Esophagus squamous epithelium (tissue), 5 donors: ENCODE measurements around the gene DLX3. TPM values are rescaled to one million over a fixed set of nuclear protein-coding genes. Genes with fewer than 3 reads are reported as not detected.

Source experiments
- DNase-seq: peaks from one replicate; lab custom pipeline; 2025; lab: John Stamatoyannopoulos, UW
- H3K27ac ChIP-seq, 4 donors: fragments of 200-600 bp; sonication (generic); one replicate each; pipeline ENCODE4 v1.5.1; 2016 to 2019; ENCODE audit warnings: mild to moderate bottlenecking in 1 of 4
- H3K27me3 ChIP-seq, 4 donors: fragments of 200-600 bp; sonication (generic); 1 replicate in 3 of 4; 2 replicates in 1 of 4; pipeline versions ENCODE4 v1.5.1 to v1.6.0; 2017 to 2021; ENCODE audit warnings: antibody characterized with exemption in 1 of 4
- H3K36me3 ChIP-seq, 3 donors: fragments of 200-600 bp; sonication (generic); one replicate each; pipeline ENCODE4 v1.5.1; 2016 to 2019
- H3K4me1 ChIP-seq, 3 donors: fragments of 200-600 bp; sonication (generic); one replicate each; pipeline ENCODE4 v1.5.1; 2017 to 2019
- H3K4me3 ChIP-seq, 4 donors: fragments of 200-600 bp; sonication (generic); 1 replicate in 3 of 4; 2 replicates in 1 of 4; pipeline ENCODE4 v1.5.1; 2016 to 2019; ENCODE audit warnings: mild to moderate bottlenecking in 2 of 4, moderate library complexity in 1 of 4
- H3K9me3 ChIP-seq, 3 donors: fragments of 200-600 bp; sonication (generic); one replicate each; pipeline ENCODE4 v1.5.1; 2016 to 2019
- CTCF ChIP-seq, 6 experiments: fragments of 450-650 bp in 4 of 6; fragments of 200-600 bp in 2 of 6; sonication (generic) in 2 of 6; IDR thresholded peaks; one replicate each; pipeline ENCODE4 v1.5.1; 2016 to 2019; ENCODE audit warnings: antibody characterized with exemption in 6 of 6, mild to moderate bottlenecking in 4 of 6, moderate library complexity in 4 of 6
- POLR2A ChIP-seq, 4 donors: fragments of 450-650 bp; IDR thresholded peaks; one replicate each; pipeline ENCODE4 v1.6.1; 2017; ENCODE audit warnings: antibody characterized with exemption in 4 of 4, mild to moderate bottlenecking in 4 of 4, moderate library complexity in 3 of 4
- WGBS, 2 donors: methylation state at CpG; one replicate each; pipeline ENCODE4 v1.1.5; 2018; 5-methylcytosine and 5-hydroxymethylcytosine counted together
- intact Hi-C: fragments of 100-400 bp; cut with DNase I; formaldehyde crosslinking; loops from one replicate; pipeline ENCODE4 v1.15.0; 2022
- small RNA-seq, 4 donors: library from RNA; depleted of rRNA; stranded (forward); fragments of <200 nt; gene quantifications; one replicate each; pipeline ENCODE3, GENCODE V24; 2016
- total RNA-seq, 4 donors: library from RNA; depleted of rRNA; stranded (reverse); fragments of >200 nt; gene quantifications; one replicate each; pipeline ENCODE4 v1.1.0, GENCODE V29; 2016
- donor health status: DM: yes; HTN: yes; CAD: no.

Gene DLX3
- total RNA-seq, 4 donors from 2014 or later, result 0.76 to 2.0 (median 1.4) TPM

- 73 to 78% methylated on average over 5 of the region's 5 CpGs for WGBS, 2 donors
- H3K27me3 ChIP-seq, result peaks cover 0 to 93% (median 0%) of the 10 kb centered on the region in 4 donors
- TF ChIP-seq CTCF (IDR thresholded peaks at IDR 0.05) (no peak), POLR2A (IDR thresholded peaks at IDR 0.05) (no peak)
- intact Hi-C loops, result no loop called here
- H3K27ac ChIP-seq, result no peak overlapping the region
- H3K9me3 ChIP-seq, result no peaks in the 10 kb centered on the region
- H3K36me3 ChIP-seq, result no peaks in the 10 kb centered on the region
- no peak for DNase-seq
- no peak overlapping the region for H3K4me3 ChIP-seq
- H3K4me1 ChIP-seq, result no peaks in the 10 kb centered on the region
Observed at GRCh38 chr17:49942947-49943346, 52.1 kb downstream of the DLX3 start.

DNA sequence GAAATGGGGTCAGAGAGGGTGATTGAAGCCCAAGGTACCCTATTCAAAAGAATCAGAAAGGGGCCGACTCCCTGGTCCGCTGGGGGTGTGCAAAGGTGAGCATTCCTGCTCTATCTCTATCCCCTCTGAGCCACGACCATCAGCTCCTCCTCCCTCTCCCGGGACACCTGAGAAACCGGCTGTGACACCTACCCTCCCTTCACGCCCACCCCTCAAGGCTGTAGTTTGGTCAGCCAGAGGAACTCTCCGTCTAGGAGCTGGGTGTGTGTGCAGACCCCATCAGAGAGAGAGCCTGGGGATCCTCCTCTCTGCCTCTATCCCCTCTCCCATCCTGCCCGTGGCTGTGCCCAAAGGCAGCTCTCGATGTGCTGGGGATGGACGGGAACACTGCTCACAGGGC, 53.6 kb downstream of the DLX3 start:
- Histone ChIP-seq H3K4me3 (no peak overlapping the region), H3K36me3 (no peaks in the 10 kb centered on the region), H3K27me3 (peaks cover 0 to 80% (median 0%) of the 10 kb centered on the region in 4 donors), H3K4me1 (no peaks in the 10 kb centered on the region), H3K9me3 (no peaks in the 10 kb centered on the region), H3K27ac (no peak overlapping the region)
- no peak for DNase-seq
- intact Hi-C loops, result no loop called here
- WGBS, 2 donors, result 60 to 61% methylated on average over 4 to 5 of the region's 10 CpGs
- TF ChIP-seq POLR2A (IDR thresholded peaks at IDR 0.05), result no peak
- no peak for TF ChIP-seq CTCF (IDR thresholded peaks at IDR 0.05)

Small RNA genes lying within 50 kb of the gene (small RNA-seq; reads per million reads assigned to genes)
- gene RNU6-1313P, result 0 reads per million in 4 donors

Other genes with a start within 250 kb of the DLX3 start
- 1 to 10 TPM; 5.6 to 7.5 (median 6.5) TPM for gene FAM117A, start 231.1 kb downstream of the DLX3 start, total RNA-seq
- 10 to 100 TPM; 22.6 to 32.6 (median 26.6) TPM for gene KAT7, start 206.5 kb downstream of the DLX3 start, total RNA-seq
- gene TAC4, start 147.2 kb downstream of the DLX3 start, total RNA-seq, result not detected
- gene DLX4, start 26.0 kb downstream of the DLX3 start, total RNA-seq, result under 1 TPM in 2 of 4 donors, not detected in 2; 0.13 to 0.67 TPM
- 10 to 100 TPM; 44.4 to 86.3 (median 77.0) TPM for gene ITGA3, start 60.9 kb upstream of the DLX3 start, total RNA-seq
- gene PDK2, start 100.1 kb upstream of the DLX3 start, total RNA-seq, result 10 to 100 TPM in 3 of 4 donors, 1 to 10 TPM in 1; 5.2 to 20.2 (median 12.8) TPM
- gene SAMD14, start 134.9 kb upstream of the DLX3 start, total RNA-seq, result under 1 TPM in 1 of 4 donors, not detected in 3; 0.57 TPM
- 10 to 100 TPM; 24.9 to 35.9 (median 28.2) TPM for gene PPP1R9B, start 155.5 kb upstream of the DLX3 start, total RNA-seq
- 10 to 100 TPM in 1 of 4 donors, 1 to 10 TPM in 3; 1.9 to 15.1 (median 6.9) TPM for gene SGCA, start 170.8 kb upstream of the DLX3 start, total RNA-seq
- gene COL1A1, start 206.4 kb upstream of the DLX3 start, total RNA-seq, result 10 to 100 TPM; 12.4 to 20.8 (median 19.7) TPM